Caki2 (cell line): ENCODE data around the gene WDFY4. TPM values are rescaled to one million over a fixed set of nuclear protein-coding genes. Genes with fewer than 3 reads are reported as not detected.

Experiments used
- DNase-seq: peaks from one replicate; pipeline ENCODE4 v3.0.0-alpha.2; 2015; ENCODE audit warnings: low read depth
- in situ Hi-C: cut with HindIII; loops from 2 replicates; pipeline ENCODE4 v1.10.0; 2016; ENCODE audit warnings: low sequenced_read_pairs, low pct_unique_long_range_greater_than_20kb, mixed read lengths
- total RNA-seq: library from RNA; depleted of rRNA; stranded (reverse); fragments of >200 nt; shearing (Covaris generic); gene quantifications from 2 replicates; pipeline ENCODE4 v1.2.3, GENCODE V29; 2014; ENCODE audit warnings: low replicate concordance

Gene WDFY4
- total RNA-seq, 1 experiment from 2014 or later: not detected

- DNase-seq: no peak
- in situ Hi-C loops: no loop called here
Measured at GRCh38 chr10:48792121-48792520, 107.4 kb downstream of the WDFY4 start.

DNA sequence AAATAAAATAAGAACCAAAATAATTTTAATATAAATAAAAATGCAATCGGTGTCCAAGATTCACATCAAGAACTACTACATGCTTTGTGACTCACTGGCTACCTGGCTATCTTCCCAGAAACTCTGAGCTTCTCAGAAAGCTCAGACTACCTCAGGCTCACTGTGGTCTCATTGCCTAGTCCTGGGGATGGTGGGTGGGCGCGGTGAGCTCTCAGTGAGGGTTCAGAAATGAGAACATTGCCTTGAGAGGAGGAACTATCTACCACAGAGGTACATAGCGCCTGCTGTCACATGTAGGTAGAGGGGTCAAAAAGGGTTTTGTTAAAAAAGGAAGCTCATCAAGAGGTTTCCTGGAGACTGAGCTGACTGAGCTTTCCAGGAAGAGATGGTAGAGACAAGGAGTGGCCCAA lies 108.0 kb downstream of the WDFY4 start:
- in situ Hi-C loops: no loop called here
- DNase-seq: no peak

DNA sequence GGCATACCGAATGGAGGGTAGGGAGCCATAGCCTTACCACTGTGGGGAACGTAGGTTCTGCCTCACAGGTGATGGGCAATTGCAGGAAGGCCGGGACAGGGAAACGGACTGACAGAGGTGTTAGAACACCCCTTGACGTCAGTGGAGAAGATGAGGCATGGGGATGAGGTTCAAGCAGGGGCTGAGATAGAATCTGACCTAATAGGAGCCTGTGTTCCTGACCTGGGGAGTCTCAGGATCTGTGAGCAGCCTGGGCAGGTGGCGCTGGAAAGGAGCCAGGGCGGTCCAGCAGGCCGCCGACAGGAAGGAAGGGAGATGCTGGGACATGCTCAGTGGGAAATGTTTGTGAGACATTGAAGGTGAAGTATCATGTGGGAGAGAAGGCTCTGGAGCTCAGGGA lies 109.4 kb downstream of the WDFY4 start:
- no peak for DNase-seq
- in situ Hi-C loops: no loop called here

- in situ Hi-C loops: no loop called here
Measured at GRCh38 chr10:48796713-48797245, 112.1 kb downstream of the WDFY4 start.

DNA sequence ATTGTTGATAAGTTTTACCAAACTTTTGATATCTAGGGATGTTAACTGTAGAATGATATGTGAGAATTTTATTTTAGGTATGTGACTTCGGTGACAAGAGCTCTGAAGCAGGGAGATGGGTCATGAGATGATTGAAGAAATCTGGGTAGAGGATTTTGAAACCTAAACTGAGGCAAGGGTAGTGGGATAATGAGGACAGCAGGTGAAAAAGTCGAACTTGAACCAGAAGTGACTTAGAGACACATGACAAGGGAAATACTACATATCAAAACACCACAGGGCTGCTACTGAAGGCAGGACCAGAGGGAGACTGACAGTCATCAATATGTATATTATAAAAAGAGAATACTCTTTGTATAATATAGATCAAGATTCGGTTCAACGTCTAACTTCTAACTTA lies 113.2 kb downstream of the WDFY4 start:
- in situ Hi-C loops: no loop called here

More at GRCh38 chr10:48796713-48797245, 112.1 kb downstream of the WDFY4 start:
- DNase-seq: no peak

DNA sequence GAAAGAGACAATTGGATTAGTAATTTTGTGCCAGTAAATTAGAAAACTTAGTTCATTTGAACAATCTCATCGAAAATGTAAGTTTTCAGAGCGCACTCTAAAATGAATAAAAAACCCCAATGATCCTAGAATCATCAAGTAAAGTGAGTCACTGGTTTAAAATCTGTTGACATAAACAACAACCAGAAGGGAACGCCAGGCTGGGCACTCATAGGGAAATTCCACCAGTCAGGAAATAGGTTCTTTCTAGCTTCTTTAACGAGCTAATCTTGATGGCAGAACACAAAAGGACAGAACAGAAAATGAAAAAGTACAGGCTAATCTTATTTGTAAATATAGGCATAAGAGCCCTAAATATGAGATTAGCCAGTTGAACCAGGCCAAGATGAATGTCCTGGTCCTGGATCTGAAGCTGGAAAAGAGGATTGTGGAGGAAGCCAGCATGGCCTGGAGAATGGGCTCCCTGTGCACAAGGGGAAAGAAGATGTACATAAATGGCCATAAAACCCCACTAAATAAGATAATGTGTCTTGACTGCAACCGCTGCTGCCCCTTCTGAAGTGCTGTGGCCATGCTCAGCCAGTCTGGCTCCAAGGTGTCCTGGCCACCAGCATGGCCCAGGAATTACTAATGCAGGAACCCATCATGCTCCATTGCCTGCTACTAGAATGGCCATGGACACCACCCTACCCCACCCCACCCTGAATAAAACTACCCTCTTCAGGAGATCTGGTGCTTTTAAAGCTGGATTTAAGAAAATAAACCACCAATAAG lies 114.0 kb downstream of the WDFY4 start:
- no peak for DNase-seq
- in situ Hi-C loops: no loop called here

More for the DNA sequence above, 113.2 kb downstream of the WDFY4 start:
- DNase-seq: no peak

GRCh38 chr10:48799341-48800006 lies 114.8 kb downstream of the WDFY4 start:
- DNase-seq: no peak
- in situ Hi-C loops: no loop called here

DNA sequence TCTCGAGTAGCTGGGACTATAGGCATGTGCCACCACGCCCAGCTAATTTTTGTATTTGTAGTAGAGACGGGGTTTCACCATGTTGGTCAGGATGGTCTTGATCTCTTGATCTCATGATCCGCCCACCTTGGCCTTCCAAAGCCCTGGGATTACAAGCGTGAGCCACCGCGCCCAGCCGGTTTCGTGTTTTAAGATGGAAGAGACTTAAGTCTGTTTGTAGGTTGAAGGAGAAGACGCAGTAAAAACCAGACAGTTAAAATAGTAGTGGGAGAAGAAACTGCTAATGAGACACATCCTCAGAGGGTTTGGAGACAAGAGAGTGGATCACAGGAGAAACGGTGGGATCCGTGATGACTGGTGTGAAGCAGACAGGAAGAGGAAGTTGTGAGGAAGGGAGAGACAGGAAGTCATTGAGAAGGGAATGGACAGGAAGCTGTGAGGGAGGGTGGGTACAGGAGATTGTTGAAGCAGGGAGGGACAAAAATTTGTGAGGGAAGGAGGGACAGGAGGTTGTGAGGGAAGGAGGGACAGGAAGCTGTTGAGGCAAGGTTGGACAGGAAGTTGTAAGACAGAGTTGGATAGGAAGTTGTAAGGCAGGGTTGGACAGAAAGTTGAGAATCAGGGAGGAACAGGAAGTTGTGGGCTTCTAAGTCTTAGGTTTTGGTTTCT lies 115.5 kb downstream of the WDFY4 start:
- in situ Hi-C loops: no loop called here
- no peak for DNase-seq

DNA sequence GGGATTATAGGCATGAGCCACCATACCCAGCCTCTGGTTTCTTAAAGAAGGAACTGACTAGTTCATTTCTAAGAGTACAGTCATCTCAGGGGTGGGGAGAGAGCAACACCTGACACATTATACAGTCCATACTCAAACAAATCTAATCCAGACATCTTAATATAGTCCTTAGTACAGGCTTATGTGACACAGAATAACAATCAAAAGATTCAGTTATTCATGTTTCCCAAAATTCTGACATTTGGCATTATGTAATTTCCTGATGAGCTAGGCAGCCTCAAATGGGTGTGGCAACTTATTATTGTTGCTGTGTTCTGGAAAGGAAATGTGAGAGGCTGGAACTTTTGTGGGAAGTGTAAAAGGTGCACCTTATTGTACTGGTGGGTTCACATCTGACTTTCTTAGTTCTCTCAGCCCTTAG lies 116.3 kb downstream of the WDFY4 start:
- no peak for DNase-seq
- in situ Hi-C loops: no loop called here

GRCh38 chr10:48802611-48803071 lies 118.0 kb downstream of the WDFY4 start:
- DNase-seq: no peak
- in situ Hi-C loops: no loop called here

DNA sequence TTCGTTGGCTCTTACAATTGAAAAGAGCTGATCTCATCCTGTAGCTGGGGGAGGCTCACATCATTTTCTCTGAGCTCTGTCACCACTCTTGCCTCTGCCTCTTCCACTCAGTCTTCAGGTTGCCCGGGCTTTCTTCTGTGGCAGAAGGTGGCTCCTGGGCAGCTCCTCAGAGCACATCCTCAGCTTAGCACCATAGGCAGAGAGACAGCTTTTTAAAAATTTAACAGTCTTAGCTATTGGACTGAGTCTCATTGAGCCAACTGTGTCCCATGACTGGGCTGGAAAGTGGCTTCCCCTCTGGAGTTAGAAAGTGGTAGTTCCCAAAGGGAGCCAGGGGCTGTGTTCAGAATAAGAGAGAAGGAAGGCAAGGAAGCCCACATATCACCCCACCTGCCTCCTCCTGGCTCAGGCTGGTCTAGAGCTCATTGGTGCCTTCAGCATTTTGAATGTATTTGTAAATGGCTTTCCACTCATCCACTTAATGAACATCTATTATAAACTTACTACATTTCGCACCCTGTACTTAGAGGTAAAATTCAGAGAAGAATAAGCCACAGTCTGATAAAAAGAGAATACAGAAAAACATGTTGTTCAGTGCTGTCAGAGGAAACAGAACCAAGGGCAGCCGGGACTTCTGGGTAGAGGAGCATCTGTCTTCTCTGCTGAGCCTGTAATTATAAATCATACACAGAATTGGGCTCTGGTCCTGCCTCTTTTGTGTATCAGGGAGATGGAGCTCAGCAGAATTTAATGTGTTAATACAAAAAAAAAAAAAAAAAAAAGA lies 119.3 kb downstream of the WDFY4 start:
- in situ Hi-C loops: no loop called here
- no peak for DNase-seq

- DNase-seq: no peak
- in situ Hi-C loops: no loop called here
Measured at GRCh38 chr10:48804740-48805182, 120.1 kb downstream of the WDFY4 start.

DNA sequence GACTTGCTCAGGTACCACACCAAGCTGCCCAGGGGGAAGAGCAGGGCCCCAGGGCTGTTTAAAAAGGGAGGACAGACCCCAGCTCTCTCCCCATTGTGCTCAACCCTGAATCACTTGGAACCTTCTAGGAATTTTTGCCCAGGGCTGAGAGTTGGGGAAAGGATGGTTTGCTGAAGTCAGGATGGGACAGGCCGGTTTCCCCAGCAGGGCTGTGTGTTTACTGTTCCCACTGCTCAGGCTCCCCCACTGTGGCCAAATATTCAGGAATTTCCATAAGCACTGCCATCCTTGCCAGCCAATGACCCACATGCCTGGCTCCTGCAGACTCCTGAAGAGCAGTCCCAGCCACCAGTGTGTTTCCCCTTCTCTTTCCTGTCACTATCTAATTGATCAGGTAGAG lies 120.7 kb downstream of the WDFY4 start:
- in situ Hi-C loops: no loop called here
- no peak for DNase-seq

GRCh38 chr10:48805848-48806247 lies 121.2 kb downstream of the WDFY4 start:
- in situ Hi-C loops: no loop called here
- no peak for DNase-seq

- no peak for DNase-seq
- in situ Hi-C loops: no loop called here
Measured at GRCh38 chr10:48806342-48806741, 121.7 kb downstream of the WDFY4 start.

DNA sequence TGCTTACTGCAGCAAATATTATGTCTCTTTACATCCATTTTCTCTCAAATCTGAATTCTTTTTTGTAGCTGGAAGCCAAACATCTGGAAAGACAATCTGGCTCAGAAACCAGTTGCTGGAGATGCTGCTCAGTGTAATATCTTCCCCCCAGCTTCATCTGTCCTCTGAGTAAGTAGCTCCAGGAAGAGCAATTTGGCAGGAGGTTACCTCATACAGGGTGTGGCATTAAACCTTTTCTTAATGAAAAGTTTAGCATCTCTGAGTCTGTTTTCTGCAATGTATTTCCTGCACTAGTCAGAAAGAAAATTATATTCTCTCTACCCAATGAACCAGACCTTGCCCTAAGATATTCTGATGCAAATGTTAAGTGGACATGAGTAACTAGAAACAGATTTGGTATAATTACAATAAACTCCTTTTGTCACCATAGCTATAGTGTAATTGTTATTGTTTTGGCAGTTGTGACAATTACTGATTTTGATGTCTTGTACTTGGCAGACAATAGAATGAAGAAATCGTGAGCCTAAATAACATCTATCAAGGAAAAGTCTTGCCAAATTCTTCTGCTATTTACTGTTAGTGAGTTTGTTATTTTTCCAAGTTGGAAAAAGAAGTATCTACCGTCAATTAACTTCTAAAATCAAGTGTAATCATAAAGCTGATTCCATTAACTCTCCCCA lies 123.3 kb downstream of the WDFY4 start:
- no peak for DNase-seq

DNA sequence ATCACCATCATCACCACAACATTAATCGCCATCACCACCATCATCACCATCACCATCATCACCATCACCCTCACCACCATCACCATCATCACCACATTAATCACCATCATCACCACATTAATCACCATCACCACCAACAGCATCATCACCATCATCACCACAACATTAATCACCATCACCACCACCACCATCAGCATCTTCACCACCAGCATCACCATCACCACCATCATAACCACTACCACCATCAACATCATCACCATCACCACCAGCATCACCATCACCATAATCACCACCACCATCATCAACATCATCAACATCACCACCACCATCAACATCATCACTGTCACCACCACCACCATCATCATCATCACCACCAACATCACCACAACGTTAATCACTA lies 124.6 kb downstream of the WDFY4 start:
- in situ Hi-C loops: no loop called here
- DNase-seq: no peak

More for the DNA sequence above, 123.3 kb downstream of the WDFY4 start:
- in situ Hi-C loops: no loop called here

- in situ Hi-C loops: no loop called here
- no peak for DNase-seq
Measured at GRCh38 chr10:48811461-48811860, 126.8 kb downstream of the WDFY4 start.
